GM12891 (cell line): ENCODE measurements around the gene GCNT4.

Source experiments
- POLR2A ChIP-seq: IDR thresholded peaks from 2 replicates; pipeline ENCODE4 v1.6.1; 2011; ENCODE audit warnings: low read depth, low read length, control low read depth
- POLR2AphosphoS5 ChIP-seq: IDR thresholded peaks from 2 replicates; pipeline ENCODE4 v1.6.1; 2011; ENCODE audit warnings: low read depth, low read length, control low read depth
- TAF1 ChIP-seq: IDR thresholded peaks from 2 replicates; pipeline ENCODE4 v1.6.1; 2011; ENCODE audit warnings: low read depth, low read length, control low read depth

- TF ChIP-seq POLR2A (no peak), POLR2AphosphoS5 (no peak), TAF1 (no peak)
These were observed 29.2 kb upstream of the GCNT4 start for GRCh38 chr5:75081510-75081909.
